ENCODE measurements around the gene ZNF684. TPM values are rescaled to one million over a fixed set of nuclear protein-coding genes. Genes with fewer than 3 reads are reported as not detected.
"Not testable (repeated sequence)": the region's sequence is repeated elsewhere in the genome, so short reads cannot be mapped to it uniquely, and the experiment has no call there.

The ZNF684 gene
- total RNA-seq, 4 donors from 2014 or later, result 5.3 to 9.0 (median 6.4) TPM

GRCh38 chr1:40562185-40562584 is 30.7 kb downstream of the ZNF684 start:
- H3K27ac ChIP-seq, result no peak overlapping the region
- no peaks in the 10 kb centered on the region for H3K27me3 ChIP-seq
- H3K36me3 ChIP-seq, result no peaks in the 10 kb centered on the region
- TF ChIP-seq POLR2A (IDR thresholded peaks at IDR 0.05) (no peak), EP300 (IDR thresholded peaks at IDR 0.05) (no peak)
- TF ChIP-seq, protein P1, sequence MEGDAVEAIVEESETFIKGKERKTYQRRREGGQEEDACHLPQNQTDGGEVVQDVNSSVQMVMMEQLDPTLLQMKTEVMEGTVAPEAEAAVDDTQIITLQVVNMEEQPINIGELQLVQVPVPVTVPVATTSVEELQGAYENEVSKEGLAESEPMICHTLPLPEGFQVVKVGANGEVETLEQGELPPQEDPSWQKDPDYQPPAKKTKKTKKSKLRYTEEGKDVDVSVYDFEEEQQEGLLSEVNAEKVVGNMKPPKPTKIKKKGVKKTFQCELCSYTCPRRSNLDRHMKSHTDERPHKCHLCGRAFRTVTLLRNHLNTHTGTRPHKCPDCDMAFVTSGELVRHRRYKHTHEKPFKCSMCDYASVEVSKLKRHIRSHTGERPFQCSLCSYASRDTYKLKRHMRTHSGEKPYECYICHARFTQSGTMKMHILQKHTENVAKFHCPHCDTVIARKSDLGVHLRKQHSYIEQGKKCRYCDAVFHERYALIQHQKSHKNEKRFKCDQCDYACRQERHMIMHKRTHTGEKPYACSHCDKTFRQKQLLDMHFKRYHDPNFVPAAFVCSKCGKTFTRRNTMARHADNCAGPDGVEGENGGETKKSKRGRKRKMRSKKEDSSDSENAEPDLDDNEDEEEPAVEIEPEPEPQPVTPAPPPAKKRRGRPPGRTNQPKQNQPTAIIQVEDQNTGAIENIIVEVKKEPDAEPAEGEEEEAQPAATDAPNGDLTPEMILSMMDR (IDR thresholded peaks at IDR 0.05), result no peak
- no peaks in the 10 kb centered on the region for H3K9me3 ChIP-seq
- H3K4me1 ChIP-seq, result no peaks in the 10 kb centered on the region
- no peak for DNase-seq (ENCODE audit: low spot score in 2 of 2)
- no peak overlapping the region for H3K4me3 ChIP-seq
- WGBS, 2 donors, result 79 to 83% methylated on average over 2 of the region's 2 CpGs

- WGBS, 2 donors, result 81 to 87% methylated on average over 4 of the region's 4 CpGs
- Histone ChIP-seq H3K36me3 (no peaks in the 10 kb centered on the region), H3K4me1 (no peaks in the 10 kb centered on the region), H3K4me3 (no peak overlapping the region), H3K9me3 (no peaks in the 10 kb centered on the region), H3K27ac (no peak overlapping the region), H3K27me3 (no peaks in the 10 kb centered on the region)
- TF ChIP-seq EP300 (IDR thresholded peaks at IDR 0.05), result no peak
- TF ChIP-seq, protein P1 (IDR thresholded peaks at IDR 0.05), result no peak
- TF ChIP-seq POLR2A (IDR thresholded peaks at IDR 0.05), result no peak
- no peak for DNase-seq (ENCODE audit: low spot score in 2 of 2)
Measured at GRCh38 chr1:40563266-40563665, 31.8 kb downstream of the ZNF684 start.

- H3K9me3 ChIP-seq, result no peaks in the 10 kb centered on the region
- no peaks in the 10 kb centered on the region for H3K27me3 ChIP-seq
- TF ChIP-seq, protein P1 (IDR thresholded peaks at IDR 0.05), result no peak
- TF ChIP-seq EP300 (IDR thresholded peaks at IDR 0.05) (no peak), POLR2A (IDR thresholded peaks at IDR 0.05) (no peak)
- no peaks in the 10 kb centered on the region for H3K36me3 ChIP-seq
- H3K4me1 ChIP-seq, result no peaks in the 10 kb centered on the region
- DNase-seq (ENCODE audit: low spot score in 2 of 2), result no peak
- H3K4me3 ChIP-seq, result no peak overlapping the region
- no peak overlapping the region for H3K27ac ChIP-seq
- WGBS, 2 donors, result 68 to 70% methylated on average over 3 of the region's 3 CpGs
Measured at GRCh38 chr1:40564506-40564905, 33.1 kb downstream of the ZNF684 start.

DNA sequence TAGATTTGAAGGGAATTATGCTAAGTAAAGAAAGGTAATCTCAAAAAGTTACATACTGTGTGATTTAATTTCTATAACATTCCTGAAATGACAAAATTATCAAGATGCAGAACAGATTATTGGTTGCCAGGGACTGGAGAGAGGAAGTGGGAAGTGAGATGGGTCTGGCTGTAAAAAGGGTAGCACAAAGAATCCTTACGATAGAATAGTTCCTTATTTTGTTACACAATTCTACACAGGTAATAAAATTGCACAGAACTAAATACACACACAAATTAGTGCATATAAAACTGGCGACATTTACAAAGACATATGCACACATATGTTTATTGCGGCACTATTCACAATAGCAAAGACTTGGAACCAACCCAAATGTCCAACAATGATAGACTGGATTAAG is 33.5 kb downstream of the ZNF684 start:
- Histone ChIP-seq H3K4me3 (no peak overlapping the region), H3K36me3 (no peaks in the 10 kb centered on the region), H3K27me3 (no peaks in the 10 kb centered on the region), H3K27ac (no peak overlapping the region), H3K4me1 (no peaks in the 10 kb centered on the region), H3K9me3 (no peaks in the 10 kb centered on the region)
- TF ChIP-seq, protein P1 (IDR thresholded peaks at IDR 0.05), result no peak
- TF ChIP-seq EP300 (IDR thresholded peaks at IDR 0.05) (no peak), POLR2A (IDR thresholded peaks at IDR 0.05) (no peak)
- 79 to 82% methylated on average over 3 of the region's 3 CpGs for WGBS, 2 donors
- DNase-seq (ENCODE audit: low spot score in 2 of 2), result no peak

GRCh38 chr1:40567825-40568224 is 36.4 kb downstream of the ZNF684 start:
- Histone ChIP-seq H3K36me3 (no peaks in the 10 kb centered on the region), H3K9me3 (no peaks in the 10 kb centered on the region), H3K4me3 (no peak overlapping the region), H3K27me3 (no peaks in the 10 kb centered on the region), H3K27ac (no peak overlapping the region), H3K4me1 (no peaks in the 10 kb centered on the region)
- no peak for DNase-seq (ENCODE audit: low spot score in 2 of 2)
- WGBS, 2 donors, result 78 to 87% methylated on average over 1 of the region's 1 CpG
- TF ChIP-seq, protein P1 (IDR thresholded peaks at IDR 0.05), result no peak

- not testable (repeated sequence) for H3K27ac ChIP-seq; H3K4me3 ChIP-seq; H3K36me3 ChIP-seq; H3K27me3 ChIP-seq; H3K4me1 ChIP-seq; DNase-seq (ENCODE audit: low spot score in 2 of 2)
- H3K9me3 ChIP-seq, result peaks cover 0 to 11% (median 0%) of the 10 kb centered on the region in 4 donors
- WGBS, 2 donors, result 70 to 72% methylated on average over 3 of the region's 3 CpGs
Measured at GRCh38 chr1:40574805-40575204, 43.4 kb downstream of the ZNF684 start.

Measured in tibial nerve (tissue), 4 donors.